ENCODE measurements around the gene ACSM2A. TPM values are rescaled to one million over a fixed set of nuclear protein-coding genes. Genes with fewer than 3 reads are reported as not detected.
"Not testable (repeated sequence)": the region's sequence is repeated elsewhere in the genome, so short reads cannot be mapped to it uniquely, and the experiment has no call there.

Gene ACSM2A
- total and polyA plus RNA-seq, 2 donors, result 0.05 to 0.21 TPM

DNA sequence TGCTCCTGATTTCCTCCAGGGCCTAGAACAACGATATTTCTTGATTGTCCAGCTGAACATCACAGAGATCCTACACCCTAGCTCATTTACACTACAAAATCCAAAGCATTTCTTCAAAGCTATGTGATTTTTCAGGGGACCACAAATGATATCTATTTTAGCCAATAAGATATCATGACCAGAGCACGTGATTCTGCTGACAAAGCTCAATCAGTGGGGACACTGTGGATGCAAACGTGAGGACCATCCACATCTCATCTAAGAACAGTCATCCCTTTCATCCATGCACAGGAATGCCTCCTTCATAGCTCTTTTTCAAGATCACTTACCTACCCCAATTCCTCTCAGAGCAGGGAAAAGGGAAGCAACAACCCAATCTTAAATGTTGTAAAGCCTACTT lies 67.9 kb downstream of the ACSM2A start:
- WGBS, result 73% methylated on average over 3 of the region's 3 CpGs
- no peaks in the 10 kb centered on the region for H3K36me3 ChIP-seq (ENCODE audit: control insufficient read depth in 2 of 2, insufficient read depth in 2 of 2, low read length in 1 of 2)
- H3K4me1 ChIP-seq (ENCODE audit: control insufficient read depth in 2 of 2, insufficient read depth in 2 of 2, low read length in 2 of 2), result no peaks in the 10 kb centered on the region
- DNase-seq (ENCODE audit: low read depth in 6 of 9, low spot score in 9 of 9), result no peak
- H3K27me3 ChIP-seq (ENCODE audit: control insufficient read depth in 2 of 2, insufficient read depth in 1 of 2, low read length in 1 of 2), result no peaks in the 10 kb centered on the region
- H3K27ac ChIP-seq (ENCODE audit: low read depth in 1 of 2, low read length in 1 of 2), result no peak overlapping the region
- H3K9me3 ChIP-seq (ENCODE audit: control insufficient read depth in 2 of 2, insufficient read depth in 1 of 2, low read length in 1 of 2), result no peaks in the 10 kb centered on the region
- no peak overlapping the region for H3K4me3 ChIP-seq (ENCODE audit: low read length in 2 of 2)

DNA sequence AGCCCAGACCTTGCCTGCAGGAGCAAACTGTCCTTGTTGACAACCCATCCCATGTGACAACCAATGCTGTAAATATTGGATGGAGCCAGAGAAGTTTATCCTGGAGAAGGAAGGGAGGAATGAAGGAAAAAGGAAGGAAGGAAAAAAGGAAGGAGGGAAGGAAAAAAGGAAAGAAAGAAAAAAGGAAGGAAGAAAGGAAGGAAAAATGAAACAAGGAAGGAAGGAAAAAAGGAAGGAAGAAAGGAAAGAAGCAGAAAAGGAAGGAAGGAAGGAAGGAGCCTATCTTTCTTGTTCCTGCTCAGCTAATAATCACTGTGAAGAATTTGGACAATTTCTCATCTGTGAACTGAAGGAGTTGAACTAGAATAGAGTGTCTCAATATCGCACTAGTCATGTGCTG lies 68.8 kb downstream of the ACSM2A start:
- Histone ChIP-seq H3K27ac (ENCODE audit: low read depth in 1 of 2, low read length in 1 of 2) (no peak overlapping the region), H3K36me3 (ENCODE audit: control insufficient read depth in 2 of 2, insufficient read depth in 2 of 2, low read length in 1 of 2) (no peaks in the 10 kb centered on the region), H3K4me1 (ENCODE audit: control insufficient read depth in 2 of 2, insufficient read depth in 2 of 2, low read length in 2 of 2) (no peaks in the 10 kb centered on the region), H3K4me3 (ENCODE audit: low read length in 2 of 2) (no peak overlapping the region), H3K27me3 (ENCODE audit: control insufficient read depth in 2 of 2, insufficient read depth in 1 of 2, low read length in 1 of 2) (no peaks in the 10 kb centered on the region), H3K9me3 (ENCODE audit: control insufficient read depth in 2 of 2, insufficient read depth in 1 of 2, low read length in 1 of 2) (no peaks in the 10 kb centered on the region)
- WGBS, result 84% methylated on average over 1 of the region's 1 CpG
- no peak for DNase-seq (ENCODE audit: low read depth in 6 of 9, low spot score in 9 of 9)

GRCh38 chr16:20531795-20532194 lies 80.5 kb downstream of the ACSM2A start:
- no CpG with 5 or more reads among the region's 13 CpGs for WGBS
- H3K27ac ChIP-seq (ENCODE audit: low read depth in 1 of 2, low read length in 1 of 2); H3K27me3 ChIP-seq (ENCODE audit: control insufficient read depth in 2 of 2, insufficient read depth in 1 of 2, low read length in 1 of 2); H3K36me3 ChIP-seq (ENCODE audit: control insufficient read depth in 2 of 2, insufficient read depth in 2 of 2, low read length in 1 of 2); H3K4me1 ChIP-seq (ENCODE audit: control insufficient read depth in 2 of 2, insufficient read depth in 2 of 2, low read length in 2 of 2); H3K4me3 ChIP-seq (ENCODE audit: low read length in 2 of 2); DNase-seq (ENCODE audit: low read depth in 6 of 9, low spot score in 9 of 9); H3K9me3 ChIP-seq (ENCODE audit: control insufficient read depth in 2 of 2, insufficient read depth in 1 of 2, low read length in 1 of 2): not testable (repeated sequence)

DNA sequence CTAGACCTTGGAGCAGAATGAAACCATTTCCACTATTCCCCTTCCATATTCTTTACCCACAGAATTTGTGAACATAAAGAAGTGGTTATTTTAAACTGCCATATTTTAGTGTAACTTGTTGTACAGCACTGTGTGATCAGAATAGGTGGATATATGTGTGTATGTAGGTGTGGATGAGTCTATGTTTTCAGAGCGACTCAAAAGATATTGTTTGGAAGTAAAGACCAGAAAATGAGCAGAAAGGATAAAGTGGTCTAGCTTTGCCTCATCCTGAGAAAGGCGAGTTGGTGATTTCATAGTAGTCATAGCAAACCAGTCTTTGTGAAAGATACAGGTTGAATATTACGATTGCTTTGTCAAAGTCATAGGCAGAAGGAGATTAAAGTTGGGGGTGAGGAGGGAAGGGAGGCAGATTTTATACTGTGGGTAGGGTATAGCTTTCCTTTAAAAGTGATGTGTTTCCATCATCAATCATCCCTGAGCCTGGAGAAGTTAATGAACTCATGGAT lies 81.0 kb downstream of the ACSM2A start:
- DNase-seq (ENCODE audit: low read depth in 6 of 9, low spot score in 9 of 9); H3K9me3 ChIP-seq (ENCODE audit: control insufficient read depth in 2 of 2, insufficient read depth in 1 of 2, low read length in 1 of 2); H3K4me3 ChIP-seq (ENCODE audit: low read length in 2 of 2); H3K4me1 ChIP-seq (ENCODE audit: control insufficient read depth in 2 of 2, insufficient read depth in 2 of 2, low read length in 2 of 2); H3K27me3 ChIP-seq (ENCODE audit: control insufficient read depth in 2 of 2, insufficient read depth in 1 of 2, low read length in 1 of 2); H3K27ac ChIP-seq (ENCODE audit: low read depth in 1 of 2, low read length in 1 of 2); H3K36me3 ChIP-seq (ENCODE audit: control insufficient read depth in 2 of 2, insufficient read depth in 2 of 2, low read length in 1 of 2): not testable (repeated sequence)
- no CpG with 5 or more reads among the region's 3 CpGs for WGBS

GRCh38 chr16:20536669-20537068 lies 85.3 kb downstream of the ACSM2A start:
- H3K27me3 ChIP-seq (ENCODE audit: control insufficient read depth in 2 of 2, insufficient read depth in 1 of 2, low read length in 1 of 2); H3K4me3 ChIP-seq (ENCODE audit: low read length in 2 of 2); H3K4me1 ChIP-seq (ENCODE audit: control insufficient read depth in 2 of 2, insufficient read depth in 2 of 2, low read length in 2 of 2); H3K9me3 ChIP-seq (ENCODE audit: control insufficient read depth in 2 of 2, insufficient read depth in 1 of 2, low read length in 1 of 2); DNase-seq (ENCODE audit: low read depth in 6 of 9, low spot score in 9 of 9); H3K36me3 ChIP-seq (ENCODE audit: control insufficient read depth in 2 of 2, insufficient read depth in 2 of 2, low read length in 1 of 2); H3K27ac ChIP-seq (ENCODE audit: low read depth in 1 of 2, low read length in 1 of 2): not testable (repeated sequence)
- 80% methylated on average over 1 of the region's 1 CpG for WGBS

Other genes starting within 250 kb of the ACSM2A start
- 0.09 TPM for gene GP2, start 124.0 kb upstream of the ACSM2A start, total RNA-seq
- gene GP2, start 124.0 kb upstream of the ACSM2A start, polyA plus RNA-seq, result 0.94 TPM
- gene UMOD, start 98.8 kb upstream of the ACSM2A start, total RNA-seq, result 0.28 TPM
- 0.84 TPM for gene UMOD, start 98.8 kb upstream of the ACSM2A start, polyA plus RNA-seq
- gene PDILT, start 46.8 kb upstream of the ACSM2A start, total RNA-seq, result not detected
- gene PDILT, start 46.8 kb upstream of the ACSM2A start, polyA plus RNA-seq, result 0.16 TPM
- gene ACSM5, start 42.0 kb upstream of the ACSM2A start, total RNA-seq, result 0.33 TPM
- 0.64 TPM for gene ACSM5, start 42.0 kb upstream of the ACSM2A start, polyA plus RNA-seq
- not detected for gene ACSM2B, start 124.8 kb downstream of the ACSM2A start, total RNA-seq
- gene ACSM2B, start 124.8 kb downstream of the ACSM2A start, polyA plus RNA-seq, result 0.23 TPM
- 0.42 TPM for gene ACSM1, start 246.2 kb downstream of the ACSM2A start, total RNA-seq
- gene ACSM1, start 246.2 kb downstream of the ACSM2A start, polyA plus RNA-seq, result 0.52 TPM